ENCODE results near the gene UNC13C.

The UNC13C gene

GRCh38 chr15:54120949-54121463 is 142.8 kb downstream of the UNC13C start:
- no peak for DNase-seq (ENCODE audit: low spot score)

GRCh38 chr15:54127574-54127973 is 149.3 kb downstream of the UNC13C start:
- no peak for DNase-seq (ENCODE audit: low spot score)

DNA sequence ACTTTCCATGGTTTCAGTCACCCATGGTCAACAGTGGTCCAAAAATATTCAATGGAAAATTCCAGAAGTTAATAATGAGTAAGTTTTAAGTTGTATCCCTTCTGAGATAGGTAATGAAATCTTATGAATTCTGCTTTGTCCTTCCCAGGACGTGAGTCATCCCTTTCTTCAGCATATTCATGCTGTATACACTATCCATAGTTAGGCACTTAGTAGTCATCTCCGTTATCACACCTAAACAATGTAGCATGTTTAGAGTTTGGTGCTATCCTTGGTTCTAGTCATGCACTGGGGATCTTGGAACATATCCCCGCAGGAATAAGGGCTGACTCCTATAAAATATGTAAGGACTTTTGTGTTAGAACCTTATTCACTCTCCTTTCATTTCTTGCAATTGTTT is 153.2 kb downstream of the UNC13C start:
- DNase-seq (ENCODE audit: low spot score), result no peak

- no peak for DNase-seq (ENCODE audit: low spot score)
These were observed 170.9 kb downstream of the UNC13C start for GRCh38 chr15:54149115-54149531.

GRCh38 chr15:54150255-54150654 is 172.0 kb downstream of the UNC13C start:
- no peak for DNase-seq (ENCODE audit: low spot score)

DNA sequence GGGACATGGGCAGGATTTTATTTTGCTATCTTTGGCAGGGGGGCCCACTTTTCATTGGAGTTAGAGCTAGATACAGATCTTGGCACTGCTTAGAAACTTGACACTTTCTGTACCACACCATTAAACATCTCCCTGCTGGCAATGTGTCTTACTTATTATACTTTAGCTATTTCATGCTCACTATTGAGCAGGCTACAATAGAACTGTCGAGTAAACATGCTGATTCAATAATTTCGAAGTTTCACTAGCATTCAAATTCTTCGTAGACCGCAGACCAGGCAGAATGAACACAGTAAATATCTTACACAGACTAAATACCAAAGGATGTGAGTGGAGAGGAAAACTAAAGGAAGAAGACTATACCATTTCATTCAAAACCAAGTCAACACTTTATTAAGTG is 180.8 kb downstream of the UNC13C start:
- DNase-seq (ENCODE audit: low spot score), result no peak

DNA sequence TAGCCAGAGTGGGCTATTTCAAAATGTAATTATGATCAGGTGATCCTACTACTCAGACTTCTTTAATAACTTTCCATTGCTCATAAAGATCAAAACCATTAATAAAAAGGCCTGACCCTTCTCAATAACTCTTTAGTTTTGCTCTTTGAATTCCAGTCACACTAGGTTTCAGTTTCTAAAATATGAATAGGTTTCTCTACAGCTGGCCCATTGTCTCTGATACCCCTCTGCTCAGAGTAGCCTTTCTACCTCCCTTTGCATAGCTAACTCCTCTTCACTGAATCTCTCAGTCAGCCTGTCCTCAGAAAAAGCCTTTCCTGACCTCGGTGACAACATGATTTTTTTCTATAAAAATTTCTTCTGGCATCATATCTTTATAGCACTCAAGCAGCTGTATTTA is 209.1 kb downstream of the UNC13C start:
- no peak for DNase-seq (ENCODE audit: low spot score)

- no peak for DNase-seq (ENCODE audit: low spot score)
These were observed 219.8 kb downstream of the UNC13C start for GRCh38 chr15:54197995-54198394.

DNA sequence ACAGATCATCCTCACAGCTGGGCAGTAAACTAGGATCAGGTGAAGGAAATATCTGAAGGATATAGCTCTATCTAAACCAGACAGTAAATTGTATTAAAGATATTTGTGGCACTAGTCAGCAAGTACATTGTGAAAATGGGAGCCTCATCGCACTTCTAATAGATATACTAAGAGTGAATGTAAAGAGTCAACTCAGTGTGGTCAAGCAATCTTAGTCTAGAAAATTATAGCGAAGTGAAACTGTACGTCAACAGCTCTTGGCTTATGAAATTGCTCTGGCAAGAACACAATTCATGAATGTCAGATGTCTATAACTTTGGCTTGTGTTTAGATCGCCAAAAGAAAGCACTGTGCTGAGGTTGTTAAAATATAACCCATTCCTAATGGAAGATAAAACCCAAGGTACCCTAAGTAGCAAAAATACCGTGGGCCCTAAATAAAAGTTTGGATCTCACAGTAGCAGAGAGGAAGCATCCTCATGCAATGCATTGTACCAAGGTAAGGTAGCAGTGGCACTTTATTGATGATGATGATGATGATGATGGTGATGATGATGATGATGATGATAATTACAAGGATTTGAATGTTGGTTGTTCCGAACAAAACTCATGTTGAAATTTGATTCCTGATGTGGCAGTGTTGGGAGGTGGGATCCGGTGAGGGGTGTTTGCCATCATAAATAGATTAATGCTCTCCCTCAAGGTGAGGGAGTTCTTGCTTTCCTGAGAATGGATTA is 228.5 kb downstream of the UNC13C start:
- no peak for DNase-seq (ENCODE audit: low spot score)

GRCh38 chr15:54208786-54209185 is 230.5 kb downstream of the UNC13C start:
- no peak for DNase-seq (ENCODE audit: low spot score)

DNA sequence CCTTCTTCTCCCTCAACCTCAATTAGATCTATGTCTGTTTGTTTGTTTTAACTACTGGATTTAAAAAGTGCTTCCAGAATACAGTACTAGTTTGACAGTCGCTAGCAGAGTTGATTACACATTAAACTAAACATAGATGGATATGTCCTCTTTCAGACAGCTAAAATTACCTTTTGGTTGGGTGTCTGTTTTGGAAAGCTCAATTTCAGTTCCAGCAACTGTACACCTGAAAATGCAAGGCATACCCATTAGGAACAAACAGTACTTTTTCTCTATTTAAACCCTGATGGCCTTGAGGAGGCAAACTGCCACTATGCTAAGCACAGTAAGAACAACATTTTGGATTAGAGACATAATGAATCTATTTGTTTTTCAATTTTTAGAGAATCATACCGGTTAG is 234.4 kb downstream of the UNC13C start:
- DNase-seq (ENCODE audit: low spot score), result no peak

- DNase-seq (ENCODE audit: low spot score), result no peak
These were observed 248.2 kb downstream of the UNC13C start for GRCh38 chr15:54226455-54226854.

DNA sequence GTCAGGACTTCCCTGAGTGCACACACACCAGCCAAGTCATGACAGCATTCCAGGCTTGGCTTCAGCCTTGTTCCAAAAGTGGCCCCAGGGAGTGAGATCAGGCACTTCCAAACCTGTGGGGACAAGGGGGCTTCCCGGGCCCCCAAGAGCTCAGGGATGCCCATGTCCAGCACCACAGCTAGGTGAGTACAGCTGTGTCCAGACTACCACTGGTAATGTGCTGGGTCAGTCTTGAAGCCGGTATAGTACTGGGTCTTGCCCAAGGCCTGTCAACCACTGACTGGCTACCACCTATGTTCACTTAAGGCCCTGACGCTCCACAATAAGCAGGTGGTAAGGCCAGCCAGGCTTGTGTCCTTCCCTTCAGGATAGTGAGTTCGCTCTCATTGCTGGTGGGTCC is 249.3 kb downstream of the UNC13C start:
- no peak for DNase-seq (ENCODE audit: low spot score)

- DNase-seq (ENCODE audit: low spot score), result no peak
These were observed 272.1 kb downstream of the UNC13C start for GRCh38 chr15:54250326-54250725.

GRCh38 chr15:54256190-54256589 is 277.9 kb downstream of the UNC13C start:
- DNase-seq (ENCODE audit: low spot score), result no peak

DNA sequence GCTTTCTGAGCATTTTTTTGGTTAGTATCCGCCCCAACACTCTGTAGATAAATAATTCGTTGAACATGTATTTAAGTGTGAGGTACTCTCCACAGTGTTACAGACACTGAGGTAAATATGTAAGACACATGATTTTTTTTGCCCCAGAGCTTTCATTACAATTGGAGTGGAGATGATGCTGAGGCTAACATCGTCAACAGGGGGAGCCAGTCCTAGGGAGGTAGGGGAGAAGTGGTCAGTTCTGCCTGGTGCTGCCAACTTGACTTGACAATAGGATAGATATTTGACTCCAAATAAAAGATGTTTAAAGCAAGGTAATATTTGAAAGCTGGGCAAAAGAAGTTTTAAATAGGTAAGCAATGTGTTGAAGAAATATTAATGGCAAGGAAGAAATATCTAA is 295.7 kb downstream of the UNC13C start:
- DNase-seq (ENCODE audit: low spot score), result peak; percentile 40

GRCh38 chr15:54277834-54278233 is 299.6 kb downstream of the UNC13C start:
- no peak for DNase-seq (ENCODE audit: low spot score)

- no peak for DNase-seq (ENCODE audit: low spot score)
These were observed 302.5 kb downstream of the UNC13C start for GRCh38 chr15:54280726-54281125.

DNA sequence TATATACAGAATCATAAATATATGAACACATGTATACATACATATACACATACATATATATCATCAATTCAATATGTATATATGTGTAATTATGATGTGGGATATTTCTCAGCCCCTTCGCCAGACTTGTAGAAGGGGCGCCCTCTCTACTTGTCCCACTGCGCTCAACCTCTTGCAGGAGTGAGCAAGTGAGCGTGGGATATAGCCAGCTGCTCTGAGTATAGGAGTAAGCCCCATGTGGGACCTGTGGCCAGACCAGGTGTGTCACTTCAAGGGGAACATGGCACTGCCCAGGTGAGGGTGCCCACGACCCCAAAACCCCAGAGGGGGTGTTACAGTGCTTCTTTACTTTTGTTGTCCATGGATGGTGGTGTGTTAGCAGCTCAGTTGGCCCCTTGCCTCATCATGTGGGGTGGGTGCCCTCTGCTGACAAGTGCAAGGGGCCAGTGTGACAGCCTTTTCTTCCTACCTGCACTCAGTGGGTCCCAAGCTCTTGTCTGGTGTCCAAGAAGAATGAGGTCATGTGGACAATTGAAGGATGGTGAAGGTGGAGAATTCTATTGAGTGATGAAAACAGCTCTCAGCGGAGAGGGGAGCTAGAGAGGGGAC is 304.1 kb downstream of the UNC13C start:
- no peak for DNase-seq (ENCODE audit: low spot score)

GRCh38 chr15:54288049-54288448 is 309.8 kb downstream of the UNC13C start:
- no peak for DNase-seq (ENCODE audit: low spot score)

- no peak for DNase-seq (ENCODE audit: low spot score)
These were observed 311.4 kb downstream of the UNC13C start for GRCh38 chr15:54289590-54290136.

- DNase-seq (ENCODE audit: low spot score), result no peak
These were observed 320.2 kb downstream of the UNC13C start for GRCh38 chr15:54298396-54298795.

GRCh38 chr15:54304321-54304720 is 326.1 kb downstream of the UNC13C start:
- peak; percentile 7 for DNase-seq (ENCODE audit: low spot score)
